IPS-NIHi7 (cell line): ENCODE data around the gene C8G.

ENCODE experiments used
- DNase-seq: peaks from one replicate; pipeline ENCODE4 v3.0.0; 2012; ENCODE audit warnings: mixed read lengths; ENCODE audit errors: extremely low spot score

The C8G gene

GRCh38 chr9:136944519-136945332, at the start of gene C8G, which contains the start of gene FBXW5:
Gene C8G (plus strand): TSS chr9:136945243. CDS start chr9:136945321, 78 bp downstream.
Gene FBXW5 (minus strand): TSS chr9:136944738. CDS start chr9:136944083, 655 bp downstream.
- peak; percentile 100 for DNase-seq

GRCh38 chr9:136896027-136896426, 49.0 kb upstream of the C8G start:
- DNase-seq = no peak

GRCh38 chr9:136898483-136899100, 46.5 kb upstream of the C8G start:
- no peak for DNase-seq

DNA sequence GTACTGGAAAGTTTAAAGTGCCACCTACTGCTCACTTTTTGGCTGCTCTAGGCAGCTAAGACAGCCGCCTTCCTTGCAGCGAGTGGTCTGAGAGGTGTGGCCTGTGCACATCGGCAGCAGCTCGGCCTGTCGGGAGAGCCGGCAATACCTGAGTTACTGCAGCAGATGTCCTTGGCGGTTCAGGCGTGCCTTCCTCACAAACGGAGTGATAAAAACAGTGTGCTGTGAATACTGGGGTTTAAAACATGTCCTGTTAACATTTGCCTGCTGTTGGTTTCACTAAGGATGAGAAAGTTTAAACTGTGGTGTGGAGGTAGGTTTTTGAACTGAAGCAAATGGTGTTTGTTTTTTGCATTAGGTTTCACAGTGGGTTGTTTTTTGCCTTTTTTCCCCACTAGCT, 45.8 kb upstream of the C8G start:
- DNase-seq = no peak

- no peak for DNase-seq
Observed at GRCh38 chr9:136900556-136900955, 44.5 kb upstream of the C8G start.

GRCh38 chr9:136900988-136901515, 44.0 kb upstream of the C8G start:
- no peak for DNase-seq

DNA sequence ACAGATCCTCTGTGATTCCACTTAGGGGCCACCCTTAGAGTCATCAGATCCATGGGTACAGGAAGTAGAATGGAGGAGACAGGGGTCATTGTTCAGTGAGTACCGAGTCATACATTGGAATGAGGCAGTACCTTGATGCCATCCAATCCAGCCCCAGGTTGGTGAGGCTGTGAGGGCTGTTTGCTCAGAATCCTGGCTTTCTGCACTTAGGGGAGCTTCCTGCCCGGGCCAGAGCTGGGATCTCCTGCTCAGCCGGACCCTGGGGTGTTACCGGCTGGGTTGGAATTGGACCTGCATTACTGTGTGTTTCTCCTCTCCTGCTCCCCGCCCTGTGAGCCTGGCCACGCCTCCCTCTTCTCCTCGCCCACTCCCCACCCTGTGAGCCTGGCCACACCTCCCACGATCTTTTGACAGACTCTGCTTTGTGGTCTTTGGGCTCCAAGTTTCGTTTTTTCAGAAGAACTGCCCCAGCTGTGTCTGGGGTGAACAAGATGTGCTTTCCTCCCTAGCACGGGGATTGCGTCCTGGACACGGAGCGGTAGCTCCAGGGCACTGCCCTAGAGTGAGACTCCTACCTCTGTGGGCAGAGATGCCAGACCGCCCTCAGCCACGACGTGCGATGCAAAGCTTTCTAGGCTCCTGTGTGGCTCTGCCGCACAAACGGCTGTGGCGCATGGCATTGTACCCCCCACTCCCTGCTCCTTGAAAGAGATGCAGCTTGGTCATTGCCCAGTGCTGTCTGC, 43.4 kb upstream of the C8G start:
- no peak for DNase-seq

DNA sequence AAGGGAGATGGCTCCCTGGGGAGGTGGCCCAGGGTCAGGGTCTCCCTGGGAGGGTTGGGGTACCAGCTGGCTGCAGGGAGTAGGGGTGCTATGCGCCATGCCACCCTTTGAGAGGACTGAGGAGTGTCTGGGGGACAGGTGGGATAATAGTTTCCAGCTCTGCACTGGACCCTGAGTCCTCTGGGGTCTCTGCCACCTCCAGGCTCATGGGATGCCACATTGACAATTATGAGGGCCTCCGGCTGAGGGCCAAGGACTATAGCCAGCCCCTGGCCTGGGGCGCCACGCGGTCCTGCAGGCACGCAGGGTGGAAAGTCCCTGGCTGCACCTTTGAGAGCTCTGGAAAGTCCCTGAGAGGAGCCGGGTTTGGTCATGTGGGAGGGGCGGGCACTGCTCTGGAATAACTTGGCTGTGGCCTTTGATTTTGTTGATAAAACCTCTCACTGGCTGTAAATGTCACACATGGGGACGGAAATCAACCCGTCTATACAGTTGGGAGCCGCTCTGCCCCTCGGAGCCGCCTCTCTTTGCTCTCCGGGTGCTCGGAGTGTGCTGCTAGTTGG, 42.7 kb upstream of the C8G start:
- DNase-seq = no peak

DNA sequence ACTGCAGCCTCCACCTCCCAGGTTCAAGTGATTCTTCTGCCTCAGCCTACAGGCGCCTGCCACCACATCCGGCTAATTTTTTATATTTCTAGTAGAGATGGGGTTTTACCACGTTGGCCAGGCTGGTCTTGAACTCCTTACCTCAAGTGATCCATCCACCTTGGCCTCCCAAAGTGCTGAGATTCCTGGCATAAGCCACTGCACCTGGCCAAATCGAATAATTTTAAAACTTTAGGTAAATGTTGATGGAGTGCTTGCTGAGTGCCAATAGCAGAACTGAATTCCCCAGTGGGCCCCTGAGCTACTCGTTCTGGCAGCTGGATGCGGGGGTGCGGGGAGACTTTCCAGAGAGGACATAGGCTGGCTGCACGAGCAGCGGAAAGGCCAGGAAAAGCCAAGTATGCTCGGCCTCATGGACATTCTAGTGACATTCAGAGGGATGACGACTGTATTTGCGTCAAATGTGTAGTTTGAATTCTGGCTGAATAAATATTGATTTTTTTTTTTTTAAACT, 41.9 kb upstream of the C8G start:
- DNase-seq = no peak

DNA sequence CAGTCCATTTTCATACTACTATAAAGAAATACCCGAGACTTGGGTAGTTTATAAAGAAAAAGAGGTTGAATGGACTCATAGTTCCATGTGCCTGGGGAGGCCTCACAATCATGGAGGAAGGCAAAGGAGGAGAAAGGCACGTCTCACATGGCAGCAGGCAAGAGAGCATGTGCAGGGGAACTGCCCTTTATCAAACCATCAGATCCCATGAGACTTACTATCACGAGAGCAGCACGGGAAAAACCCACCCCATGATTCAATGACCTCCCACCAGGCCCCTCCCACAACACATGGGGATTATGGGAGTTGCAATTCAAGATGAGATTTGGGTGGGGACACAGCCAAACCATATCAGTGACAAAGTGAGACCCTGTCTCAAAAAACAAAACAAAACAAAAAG, 38.8 kb upstream of the C8G start:
- no peak for DNase-seq

DNA sequence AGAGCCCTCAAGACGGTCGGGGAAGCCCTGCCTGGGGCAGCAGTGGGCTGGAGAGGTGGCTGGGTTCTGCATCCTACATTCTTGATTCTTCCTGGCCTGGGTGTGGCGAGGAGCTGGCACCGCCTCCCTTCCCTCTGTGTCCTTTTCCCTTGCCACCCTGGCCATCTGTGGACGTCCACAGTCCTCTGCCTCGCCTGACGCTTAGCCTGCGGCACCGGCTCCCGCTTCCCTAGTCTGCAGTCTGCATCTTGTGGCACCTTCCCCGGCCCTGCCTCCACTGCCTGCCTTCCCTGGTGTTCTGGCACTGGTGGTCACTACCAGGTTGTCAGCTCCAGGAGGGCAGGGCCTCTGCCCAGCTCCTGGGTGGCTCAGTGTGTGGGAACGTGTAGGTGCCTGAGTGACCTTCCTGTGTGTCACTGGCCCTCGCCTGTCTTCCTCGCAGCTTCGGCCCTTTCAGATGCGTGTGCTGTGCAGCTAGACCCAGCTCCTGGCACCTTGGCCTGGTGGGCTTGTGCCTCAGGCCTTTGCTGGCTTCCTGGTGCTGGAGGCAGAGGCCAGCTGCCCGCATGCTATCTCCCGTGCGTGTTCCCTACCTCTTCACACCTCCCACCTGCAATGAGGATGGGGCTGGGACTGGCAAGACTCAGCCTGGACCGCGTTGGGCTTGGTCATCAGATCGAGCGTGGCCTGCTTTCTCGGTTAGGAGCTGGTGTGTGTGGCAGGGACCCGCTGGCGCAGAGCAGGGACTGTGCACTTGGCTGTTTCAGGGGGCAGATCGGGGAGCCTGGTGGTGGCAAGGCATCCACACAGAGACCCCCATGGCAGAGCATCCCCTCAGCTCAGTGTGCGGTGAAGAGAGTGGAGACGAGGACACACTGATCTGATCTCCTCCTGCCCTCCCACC, 37.8 kb upstream of the C8G start:
- DNase-seq = no peak

GRCh38 chr9:136910197-136910900, 34.7 kb upstream of the C8G start:
- no peak for DNase-seq

- no peak for DNase-seq
Observed at GRCh38 chr9:136910901-136911245, 34.2 kb upstream of the C8G start.

- no peak for DNase-seq
Observed at GRCh38 chr9:136913701-136914438, 31.2 kb upstream of the C8G start.

DNA sequence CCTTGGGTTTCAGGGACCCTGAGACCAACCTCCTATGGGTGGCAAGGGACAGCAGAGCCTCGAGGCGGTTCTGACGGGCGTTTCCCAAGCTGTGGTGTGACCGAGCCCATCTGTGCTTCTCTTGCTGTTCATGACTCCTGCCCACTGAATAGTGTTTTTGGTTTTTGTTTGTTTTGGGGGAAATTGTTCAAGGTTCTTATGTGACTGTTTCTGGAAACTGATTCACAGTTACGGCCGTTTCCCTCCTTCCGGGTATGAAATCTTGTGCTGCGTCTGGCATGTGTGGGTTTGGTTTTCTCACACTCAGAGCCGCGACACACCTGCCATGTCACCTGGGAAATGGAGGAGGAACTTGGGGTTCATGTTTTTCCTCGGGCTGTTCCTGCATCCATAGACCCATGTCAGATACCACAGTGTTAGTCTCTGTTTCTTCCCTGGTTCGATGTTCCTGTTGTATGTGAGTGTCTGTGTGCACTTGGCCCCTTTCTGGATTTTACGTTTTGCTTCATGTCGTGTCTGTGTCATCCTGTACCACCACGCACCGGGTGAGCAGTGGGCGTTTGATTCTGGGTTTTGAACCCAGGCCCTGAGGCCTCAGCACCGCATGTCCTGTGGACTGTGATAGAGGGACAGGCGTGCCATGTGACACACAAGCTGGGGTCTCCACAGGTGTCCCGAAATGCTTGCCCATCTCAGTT, 29.3 kb upstream of the C8G start:
- DNase-seq = no peak

DNA sequence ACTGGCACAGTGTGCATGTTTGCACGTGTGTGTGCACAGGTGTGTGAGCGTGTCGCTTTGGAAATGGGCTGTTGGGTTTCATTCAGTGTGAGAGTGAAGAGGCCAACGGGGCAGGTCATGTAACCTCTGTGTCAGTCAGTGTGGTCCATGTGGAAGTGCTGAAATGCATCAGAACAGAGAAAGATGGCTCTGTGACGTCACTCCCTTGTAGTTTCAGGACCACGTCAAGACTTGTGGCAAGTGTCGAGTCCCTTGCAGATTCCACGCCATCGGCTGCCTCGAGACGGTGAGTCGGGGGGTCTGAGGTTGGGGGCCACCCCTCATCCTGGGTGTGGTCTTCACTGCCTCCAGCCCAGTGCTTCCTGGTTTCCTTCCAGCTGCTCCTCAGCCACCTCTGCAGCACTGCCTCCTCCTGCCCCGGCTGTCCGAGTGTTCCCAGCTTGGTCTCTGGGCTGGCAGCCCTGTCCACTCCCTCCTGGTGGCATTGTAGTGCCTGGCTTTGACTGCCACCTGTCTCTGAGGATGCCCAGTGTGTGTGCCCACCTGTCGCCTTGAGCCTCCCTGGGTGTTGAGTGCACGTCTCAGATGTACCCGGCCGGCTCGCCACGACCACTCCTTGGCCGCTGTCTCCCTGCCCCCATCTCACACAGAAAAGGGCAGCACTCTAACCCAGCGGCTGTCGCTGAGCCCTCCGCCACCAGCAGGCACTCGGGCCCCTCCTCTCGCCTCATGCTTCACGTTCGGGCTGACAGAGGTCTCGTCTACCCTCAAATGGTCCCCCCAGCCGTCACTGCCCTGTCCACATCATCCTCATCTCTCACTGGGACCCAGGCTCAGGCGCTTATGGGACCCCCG, 28.5 kb upstream of the C8G start:
- no peak for DNase-seq

DNA sequence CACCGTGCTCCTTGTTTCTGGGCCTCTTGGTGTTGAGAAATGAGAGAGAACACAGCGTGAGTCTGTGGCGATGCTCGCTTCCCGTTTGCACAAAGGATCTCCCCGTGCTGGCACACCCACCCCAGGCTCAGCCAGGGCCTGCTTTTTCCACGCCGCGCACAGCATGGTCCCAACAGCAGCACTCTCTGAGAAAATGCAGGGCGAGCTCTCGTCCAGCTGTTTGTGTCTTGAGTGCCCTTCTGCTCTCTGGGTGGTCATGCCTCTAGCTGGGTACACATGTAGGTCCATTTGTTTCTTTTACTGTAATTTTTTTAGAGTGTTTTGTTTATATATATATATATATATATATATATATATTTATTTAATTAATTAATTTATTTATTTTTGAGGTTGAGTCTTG, 27.1 kb upstream of the C8G start:
- no peak for DNase-seq

DNA sequence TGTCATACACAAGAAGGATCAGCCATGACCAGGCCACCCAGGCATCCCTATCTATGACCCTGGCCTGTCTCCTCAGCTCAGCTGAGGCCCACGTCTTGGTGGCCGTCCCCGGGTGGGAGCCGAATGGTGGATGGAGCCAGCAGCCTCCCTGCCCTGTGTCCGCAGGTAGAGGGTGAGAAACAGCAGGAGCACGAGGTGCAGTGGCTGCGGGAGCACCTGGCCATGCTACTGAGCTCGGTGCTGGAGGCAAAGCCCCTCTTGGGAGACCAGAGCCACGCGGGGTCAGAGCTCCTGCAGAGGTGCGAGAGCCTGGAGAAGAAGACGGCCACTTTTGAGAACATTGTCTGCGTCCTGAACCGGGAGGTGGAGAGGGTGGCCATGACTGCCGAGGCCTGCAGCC, 25.0 kb upstream of the C8G start:
- no peak for DNase-seq
